Measurements from ENCODE around the gene NTN1.

- TF ChIP-seq, protein P1, sequence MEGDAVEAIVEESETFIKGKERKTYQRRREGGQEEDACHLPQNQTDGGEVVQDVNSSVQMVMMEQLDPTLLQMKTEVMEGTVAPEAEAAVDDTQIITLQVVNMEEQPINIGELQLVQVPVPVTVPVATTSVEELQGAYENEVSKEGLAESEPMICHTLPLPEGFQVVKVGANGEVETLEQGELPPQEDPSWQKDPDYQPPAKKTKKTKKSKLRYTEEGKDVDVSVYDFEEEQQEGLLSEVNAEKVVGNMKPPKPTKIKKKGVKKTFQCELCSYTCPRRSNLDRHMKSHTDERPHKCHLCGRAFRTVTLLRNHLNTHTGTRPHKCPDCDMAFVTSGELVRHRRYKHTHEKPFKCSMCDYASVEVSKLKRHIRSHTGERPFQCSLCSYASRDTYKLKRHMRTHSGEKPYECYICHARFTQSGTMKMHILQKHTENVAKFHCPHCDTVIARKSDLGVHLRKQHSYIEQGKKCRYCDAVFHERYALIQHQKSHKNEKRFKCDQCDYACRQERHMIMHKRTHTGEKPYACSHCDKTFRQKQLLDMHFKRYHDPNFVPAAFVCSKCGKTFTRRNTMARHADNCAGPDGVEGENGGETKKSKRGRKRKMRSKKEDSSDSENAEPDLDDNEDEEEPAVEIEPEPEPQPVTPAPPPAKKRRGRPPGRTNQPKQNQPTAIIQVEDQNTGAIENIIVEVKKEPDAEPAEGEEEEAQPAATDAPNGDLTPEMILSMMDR (IDR thresholded peaks at IDR 0.05), result no peak
- TF ChIP-seq POLR2A (IDR thresholded peaks at IDR 0.05), result no peak
These were observed 123.4 kb downstream of the NTN1 start for GRCh38 chr17:9144502-9145249.

Measured in breast epithelium (tissue), 3 donors.